ENCODE data around the gene TMEM44. TPM values are rescaled to one million over a fixed set of nuclear protein-coding genes. Genes with fewer than 3 reads are reported as not detected.

TMEM44 gene
- total RNA-seq, 1 experiment from 2014 or later = 13.7 TPM

GRCh38 chr3:194588236-194588635 is 45.0 kb downstream of the TMEM44 start:
- Mint-ChIP-seq H3K4me3 (no peak overlapping the region), H3K4me1 (peaks cover 9% of the 10 kb centered on the region), H3K36me3 (peaks cover 2% of the 10 kb centered on the region; the same call in 1 of the 2 replicates), H3K9me3 (no peaks in the 10 kb centered on the region), H3K27ac (no peak overlapping the region), H3K27me3 (ENCODE audit: low read depth) (no peaks in the 10 kb centered on the region)
- CTCF ChIA-PET = interaction anchor here (0.6 to 2.2 kb wide), 3 partner anchors 9 to 117 kb away, joined by 3 to 10 read pairs (median 4); no protein-coding TSS in a partner anchor
- no peak for DNase-seq (ENCODE audit: low spot score)
- POLR2A ChIA-PET = no interaction called here
- TF ChIP-seq CTCF (IDR thresholded peaks at IDR 0.05) (no peak), CBFB (CRISPR knock-in tag; IDR thresholded peaks at IDR 0.05; ENCODE audit: low read depth) (no peak), IRF2 (CRISPR knock-in tag; IDR thresholded peaks at IDR 0.05; ENCODE audit: borderline replicate concordance, low read depth) (no peak), MXD4 (CRISPR knock-in tag; IDR thresholded peaks at IDR 0.05; ENCODE audit: borderline replicate concordance) (no peak), NFYB (CRISPR knock-in tag; conservative IDR thresholded peaks at IDR 0.05; ENCODE audit: low read depth) (no peak), ATF6 (CRISPR knock-in tag; IDR thresholded peaks at IDR 0.05) (no peak), GTF2I (CRISPR knock-in tag; conservative IDR thresholded peaks at IDR 0.05) (no peak), AR (CRISPR knock-in tag; IDR thresholded peaks at IDR 0.05) (no peak), ZBTB43 (CRISPR knock-in tag; IDR thresholded peaks at IDR 0.05) (no peak), PRDM15 (CRISPR knock-in tag; IDR thresholded peaks at IDR 0.05) (no peak), USF1 (CRISPR knock-in tag; IDR thresholded peaks at IDR 0.05) (no peak), ZNF138 (CRISPR knock-in tag; conservative IDR thresholded peaks at IDR 0.05) (no peak)
- ATAC-seq = no peak

Measured in WTC11 (cell line).